Choroid plexus epithelial cell (primary cell): Measurements from ENCODE around the gene GNB1L.

ENCODE experiments used
- DNase-seq: peaks from one replicate; pipeline ENCODE4 v3.0.0-alpha.2; 2010; ENCODE audit warnings: low read depth
- H3K4me3 ChIP-seq: 2 replicates; pipeline ENCODE4 v1.5.1; 2011; ENCODE audit warnings: low read depth, mild to moderate bottlenecking, control low read depth, low read length, moderate library complexity
- CTCF ChIP-seq: conservative IDR thresholded peaks from 2 replicates; pipeline ENCODE4 v1.5.1; 2011; ENCODE audit warnings: low read depth, mild to moderate bottlenecking, control low read depth, inconsistent platforms, low read length, moderate library complexity

Gene GNB1L

GRCh38 chr22:19788661-19789225 lies 65.9 kb downstream of the GNB1L start:
- no peak for TF ChIP-seq CTCF
- H3K4me3 ChIP-seq = no peak overlapping the region
- DNase-seq = no peak

DNA sequence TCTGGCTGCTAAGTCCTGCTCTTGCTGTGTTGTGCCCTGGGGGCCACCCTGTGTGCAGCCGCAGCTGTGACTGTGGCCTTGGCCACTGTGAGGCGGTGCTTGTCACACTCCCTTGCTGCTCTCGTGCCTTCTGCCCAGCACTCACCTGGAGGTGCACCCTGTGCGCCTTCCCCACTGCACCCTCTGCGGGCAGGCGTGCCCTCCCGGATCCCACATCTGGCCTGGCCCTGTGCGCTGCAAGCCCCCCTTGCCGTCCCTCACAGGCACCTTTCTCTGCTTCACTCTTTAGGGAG lies 66.9 kb downstream of the GNB1L start:
- H3K4me3 ChIP-seq = no peak overlapping the region
- no peak for TF ChIP-seq CTCF
- no peak for DNase-seq

DNA sequence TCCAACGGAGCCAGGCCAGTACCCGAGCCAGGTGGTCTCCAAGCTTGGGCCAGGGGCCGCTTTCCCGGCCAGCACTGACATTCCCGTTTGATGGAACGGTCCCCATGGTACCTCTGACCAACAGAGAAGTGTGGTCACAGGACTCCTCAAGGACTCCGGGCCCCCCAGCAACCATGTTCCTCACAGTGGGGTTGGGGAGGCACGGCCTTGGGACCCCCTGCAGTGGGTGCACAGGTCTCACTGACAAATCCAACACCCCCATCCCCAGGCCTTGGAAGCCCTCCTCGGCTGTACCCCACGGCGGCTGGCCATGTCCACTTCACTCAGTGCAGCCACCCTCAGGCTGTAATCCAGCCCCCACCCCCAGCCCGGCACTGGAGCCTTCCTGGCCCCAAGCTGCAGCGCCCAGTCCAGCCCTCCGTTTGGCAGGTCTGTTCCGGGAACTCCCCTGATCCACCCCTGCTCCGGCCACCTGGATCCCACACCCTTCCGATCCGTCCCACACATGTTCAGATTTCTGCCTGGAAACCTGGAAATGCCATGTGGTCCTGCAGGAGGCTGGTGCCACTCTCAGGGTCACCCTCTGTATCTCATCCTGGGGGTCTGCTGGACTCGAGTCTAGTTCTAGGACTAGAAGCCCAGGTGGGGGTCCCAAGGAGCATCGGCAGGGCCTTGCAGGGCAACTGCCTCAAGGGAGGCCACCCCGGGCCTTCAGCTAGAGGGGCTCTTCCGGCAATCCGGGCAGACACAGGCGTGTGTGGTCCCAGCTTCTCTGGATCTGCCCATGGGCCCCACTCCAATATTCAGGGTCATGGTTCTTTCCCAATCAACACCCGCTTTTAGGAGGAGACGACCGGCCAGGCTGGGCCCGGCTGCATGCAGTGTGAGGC lies 67.5 kb downstream of the GNB1L start:
- TF ChIP-seq CTCF = no peak
- H3K4me3 ChIP-seq = no peak overlapping the region
- DNase-seq = no peak

GRCh38 chr22:19786264-19786585 lies 68.4 kb downstream of the GNB1L start:
- no peak overlapping the region for H3K4me3 ChIP-seq
- no peak for TF ChIP-seq CTCF
- DNase-seq = no peak

GRCh38 chr22:19785461-19786263 lies 69.0 kb downstream of the GNB1L start:
- H3K4me3 ChIP-seq = no peak overlapping the region
- DNase-seq = no peak
- TF ChIP-seq CTCF = no peak

DNA sequence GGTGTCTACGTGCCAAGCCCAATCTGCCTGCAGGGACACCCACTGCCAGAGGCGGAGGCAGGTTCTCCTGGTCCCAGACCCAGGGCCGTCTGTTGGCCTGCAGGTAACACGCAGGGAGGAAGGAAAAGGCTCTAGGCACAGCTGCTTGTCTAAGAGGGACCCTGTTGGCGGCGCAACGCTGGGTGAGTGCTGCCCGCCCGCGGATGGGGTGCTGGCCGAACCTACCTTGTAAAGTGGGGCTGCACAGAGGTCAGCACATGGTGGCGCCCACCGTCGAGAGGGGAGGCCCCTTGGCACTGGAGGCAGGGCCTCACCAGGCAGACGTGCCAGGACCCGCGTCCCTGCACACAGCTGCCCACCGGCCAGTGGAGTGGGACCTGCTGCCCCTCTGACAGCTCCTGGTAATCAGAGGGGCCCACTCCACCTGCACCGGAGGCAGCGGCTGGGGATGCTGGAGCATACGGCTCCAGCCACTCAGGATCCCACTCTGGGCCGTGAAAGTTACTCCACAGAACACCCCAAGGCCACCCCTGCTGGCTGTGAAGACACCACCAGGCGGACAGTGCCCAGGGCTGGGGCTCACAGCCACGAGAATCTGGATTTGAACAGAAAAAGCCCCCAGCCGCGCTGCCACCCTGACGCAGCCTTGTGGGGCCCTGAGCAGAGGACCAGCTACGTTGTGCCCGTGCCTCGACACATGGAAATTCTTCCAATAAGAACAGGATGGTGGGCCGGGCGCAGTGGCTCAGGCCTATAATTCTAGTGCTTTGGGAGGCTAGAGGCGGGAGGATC lies 70.1 kb downstream of the GNB1L start:
- no peak for TF ChIP-seq CTCF
- DNase-seq = no peak
- no peak overlapping the region for H3K4me3 ChIP-seq
